Astrocyte of the cerebellum (primary cell): Measurements from ENCODE around the gene WIPF2.

Experiments
- DNase-seq: peaks from one replicate; pipeline ENCODE4 v3.0.0-alpha.2; 2011; ENCODE audit warnings: low read depth
- H3K4me3 ChIP-seq: 2 replicates; pipeline ENCODE4 v1.5.1; 2011; ENCODE audit warnings: mild to moderate bottlenecking, low read depth, low read length, moderate library complexity
- in situ Hi-C: cut with HindIII; loops from 2 replicates; pipeline ENCODE4 v1.10.0; 2017; ENCODE audit warnings: low sequenced_read_pairs
- TF ChIP-seq, protein P1 (sequence below): IDR thresholded peaks from 2 replicates; pipeline ENCODE4 v1.5.1; 2012; ENCODE audit warnings: low read length, low read depth, moderate library complexity, mild to moderate bottlenecking; ENCODE audit errors: missing control alignments

WIPF2 gene

DNA sequence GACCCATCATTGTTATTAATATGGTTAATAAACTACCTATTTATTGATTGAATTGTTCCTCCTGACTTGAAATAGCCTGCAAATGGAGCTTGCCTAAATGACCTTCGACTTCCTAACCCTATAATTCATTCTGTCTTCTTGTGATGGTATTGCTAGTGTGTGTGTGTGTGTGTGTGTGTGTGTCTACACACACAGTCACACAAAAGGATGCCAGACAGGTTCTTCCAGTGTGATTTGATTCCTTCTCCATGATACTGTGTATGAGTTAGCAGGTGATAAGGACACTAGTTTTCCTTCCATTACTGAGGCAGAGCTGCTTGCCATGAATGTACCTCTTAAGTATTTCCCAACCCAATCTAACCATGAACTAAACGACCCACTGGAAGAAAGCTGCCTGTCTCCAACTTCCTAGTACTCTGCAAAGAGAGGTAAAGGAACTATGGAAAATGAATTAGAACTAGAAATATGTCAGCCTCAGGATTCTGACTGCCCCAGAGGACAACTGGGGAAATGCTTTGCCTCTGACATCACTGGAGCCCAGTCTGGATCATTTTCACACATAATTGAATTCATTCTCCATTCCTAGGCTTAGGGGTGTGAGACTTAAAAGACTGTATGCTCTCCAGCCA is 65.1 kb downstream of the WIPF2 start:
- peak overlapping the region; percentile 30 for H3K4me3 ChIP-seq
- DNase-seq = peak; percentile 93
- TF ChIP-seq, protein P1, sequence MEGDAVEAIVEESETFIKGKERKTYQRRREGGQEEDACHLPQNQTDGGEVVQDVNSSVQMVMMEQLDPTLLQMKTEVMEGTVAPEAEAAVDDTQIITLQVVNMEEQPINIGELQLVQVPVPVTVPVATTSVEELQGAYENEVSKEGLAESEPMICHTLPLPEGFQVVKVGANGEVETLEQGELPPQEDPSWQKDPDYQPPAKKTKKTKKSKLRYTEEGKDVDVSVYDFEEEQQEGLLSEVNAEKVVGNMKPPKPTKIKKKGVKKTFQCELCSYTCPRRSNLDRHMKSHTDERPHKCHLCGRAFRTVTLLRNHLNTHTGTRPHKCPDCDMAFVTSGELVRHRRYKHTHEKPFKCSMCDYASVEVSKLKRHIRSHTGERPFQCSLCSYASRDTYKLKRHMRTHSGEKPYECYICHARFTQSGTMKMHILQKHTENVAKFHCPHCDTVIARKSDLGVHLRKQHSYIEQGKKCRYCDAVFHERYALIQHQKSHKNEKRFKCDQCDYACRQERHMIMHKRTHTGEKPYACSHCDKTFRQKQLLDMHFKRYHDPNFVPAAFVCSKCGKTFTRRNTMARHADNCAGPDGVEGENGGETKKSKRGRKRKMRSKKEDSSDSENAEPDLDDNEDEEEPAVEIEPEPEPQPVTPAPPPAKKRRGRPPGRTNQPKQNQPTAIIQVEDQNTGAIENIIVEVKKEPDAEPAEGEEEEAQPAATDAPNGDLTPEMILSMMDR = peak; percentile 57
- in situ Hi-C loops = no loop called here

DNA sequence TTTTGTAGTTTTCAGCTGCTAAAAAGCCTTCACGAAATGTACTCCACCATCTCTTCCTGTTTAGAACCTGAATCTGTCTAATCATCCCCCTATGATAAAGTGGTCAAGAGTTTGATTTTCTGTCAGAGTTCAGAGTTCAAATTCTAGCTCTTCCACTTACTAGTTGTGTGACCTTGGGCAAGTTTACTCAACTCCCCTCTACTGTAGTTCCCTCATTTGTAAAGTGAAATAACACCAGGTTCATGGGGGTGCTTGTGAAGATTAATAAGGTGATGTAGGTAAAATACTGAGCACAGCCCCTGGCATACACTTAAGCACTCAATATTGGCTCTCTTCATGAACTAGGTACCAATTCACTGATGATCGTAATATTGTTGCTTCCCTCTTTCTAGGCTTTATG is 67.4 kb downstream of the WIPF2 start:
- no peak overlapping the region for H3K4me3 ChIP-seq
- in situ Hi-C loops = no loop called here
- no peak for DNase-seq
- TF ChIP-seq, protein P1 = no peak

DNA sequence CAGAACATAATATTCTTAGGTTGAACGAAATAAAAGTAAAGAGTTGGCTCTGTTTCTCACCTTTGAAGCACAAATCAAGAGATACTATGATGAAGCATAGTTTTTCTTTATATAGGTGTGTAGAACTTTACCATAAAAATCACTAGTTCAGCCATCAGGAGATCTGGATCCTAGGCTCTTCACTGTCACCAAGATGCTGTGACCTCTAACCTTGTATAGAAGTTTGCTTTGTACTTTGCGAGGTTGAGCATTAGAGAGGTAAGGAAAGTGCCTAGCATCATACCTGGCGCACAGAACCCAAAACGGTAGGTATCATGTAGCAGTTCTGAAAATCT is 68.0 kb downstream of the WIPF2 start:
- no peak for DNase-seq
- peak overlapping the region; percentile 1 for H3K4me3 ChIP-seq
- in situ Hi-C loops = no loop called here
- TF ChIP-seq, protein P1 = no peak

DNA sequence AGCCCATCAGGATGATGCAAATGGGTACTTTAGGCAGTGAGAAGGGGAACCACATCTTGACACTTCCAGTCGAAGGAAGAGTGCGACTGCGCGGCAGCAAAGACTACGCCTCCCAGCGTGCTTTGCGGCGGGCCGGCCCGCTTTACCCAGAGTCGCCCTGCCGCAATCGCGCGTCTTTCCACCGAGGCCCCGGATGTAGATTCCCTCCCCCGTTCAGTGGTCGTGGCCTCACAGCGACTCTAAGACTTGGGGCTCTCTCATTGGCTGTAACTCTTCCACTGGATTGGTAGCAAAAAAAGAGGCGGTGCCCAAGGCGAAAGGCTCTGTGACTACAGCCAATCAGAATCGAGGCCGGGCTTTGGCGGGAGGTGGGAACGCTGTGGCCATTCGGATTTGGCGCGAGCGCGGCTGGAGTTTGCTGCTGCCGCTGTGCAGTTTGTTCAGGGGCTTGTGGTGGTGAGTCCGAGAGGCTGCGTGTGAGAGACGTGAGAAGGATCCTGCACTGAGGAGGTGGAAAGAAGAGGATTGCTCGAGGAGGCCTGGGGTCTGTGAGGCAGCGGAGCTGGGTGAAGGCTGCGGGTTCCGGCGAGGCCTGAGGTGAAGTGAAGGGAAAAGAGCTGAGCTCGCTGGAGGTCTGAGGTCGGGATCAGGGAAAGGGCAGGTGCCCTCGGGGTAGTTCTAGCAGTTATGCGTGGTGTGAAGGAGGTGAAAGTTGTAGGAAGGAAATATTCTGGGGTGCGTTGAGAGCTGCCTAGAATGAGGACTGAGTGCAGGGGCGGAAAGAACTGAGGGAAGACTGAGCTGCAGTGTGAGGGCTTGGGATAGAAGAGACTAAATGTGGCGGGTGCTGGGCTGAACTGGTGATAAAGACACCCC is 68.6 kb downstream of the WIPF2 start, which contains the start of gene CDC6:
TSS of gene CDC6 (plus strand) at position 386 of the 876 bp plus-strand sequence. CDS start 1,542 bp downstream, outside the sequence.
- TF ChIP-seq, protein P1 = no peak
- in situ Hi-C loops = no loop called here
- peak; percentile 99 for DNase-seq
- peak within 1 kb of the TSS; percentile 68 for H3K4me3 ChIP-seq

DNA sequence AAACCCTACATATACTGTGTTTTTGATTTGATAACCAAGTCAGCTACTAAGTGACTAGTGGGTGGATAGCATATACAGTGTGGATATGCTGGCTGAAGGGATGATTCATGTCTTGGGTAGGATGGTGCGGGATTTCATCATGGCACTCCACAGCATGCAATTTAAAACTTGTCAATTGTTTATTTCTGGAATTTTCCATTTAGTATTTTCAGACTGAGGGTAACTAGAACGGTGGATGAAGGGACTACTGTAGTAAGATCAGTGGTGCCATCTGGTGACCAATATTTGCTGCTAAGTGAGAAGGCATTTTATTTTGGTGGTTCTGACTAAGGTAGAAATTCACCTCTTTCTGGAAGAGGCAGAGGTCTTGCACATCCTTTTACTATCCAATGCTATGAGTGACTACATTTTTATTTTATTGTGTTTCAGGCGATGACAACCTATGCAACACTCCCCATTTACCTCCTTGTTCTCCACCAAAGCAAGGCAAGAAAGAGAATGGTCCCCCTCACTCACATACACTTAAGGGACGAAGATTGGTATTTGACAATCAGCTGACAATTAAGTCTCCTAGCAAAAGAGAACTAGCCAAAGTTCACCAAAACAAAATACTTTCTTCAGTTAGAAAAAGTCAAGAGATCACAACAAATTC is 71.7 kb downstream of the WIPF2 start:
- H3K4me3 ChIP-seq = no peak overlapping the region
- peak; percentile 83 for DNase-seq

DNA sequence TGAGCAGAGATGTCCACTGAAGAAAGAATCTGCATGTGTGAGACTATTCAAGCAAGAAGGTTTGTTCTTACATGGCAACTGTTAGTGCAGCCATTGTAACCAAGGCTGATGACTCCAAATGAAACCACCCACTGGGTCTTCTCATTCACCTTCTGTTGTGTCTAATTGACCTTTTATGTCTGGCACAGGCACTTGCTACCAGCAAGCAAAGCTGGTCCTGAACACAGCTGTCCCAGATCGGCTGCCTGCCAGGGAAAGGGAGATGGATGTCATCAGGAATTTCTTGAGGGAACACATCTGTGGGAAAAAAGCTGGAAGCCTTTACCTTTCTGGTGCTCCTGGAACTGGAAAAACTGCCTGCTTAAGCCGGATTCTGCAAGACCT is 72.2 kb downstream of the WIPF2 start:
- no peak overlapping the region for H3K4me3 ChIP-seq
- in situ Hi-C loops = no loop called here
- TF ChIP-seq, protein P1 = no peak
- no peak for DNase-seq

More for the DNA sequence above, 71.7 kb downstream of the WIPF2 start:
- TF ChIP-seq, protein P1 = peak; percentile 70
- in situ Hi-C loops = no loop called here
